OCI-LY7 (cell line): ENCODE results near the gene TMEM144. TPM values are rescaled to one million over a fixed set of nuclear protein-coding genes. Genes with fewer than 3 reads are reported as not detected.

Experiments
- BruUV-seq: library from RNA; stranded (reverse); fragments of 400-500 nt; replicated peaks from 2 replicates; lab custom pipeline; 2021; lab: Mats Ljungman, UMichigan
- CTCF ChIA-PET: fragments of 300-600 bp; sonication (Branson Sonifier 250); formaldehyde crosslinking; loops from one replicate; lab custom pipeline; 2022; ENCODE audit warnings: antibody characterized with exemption; ENCODE audit not compliant: unreplicated experiment; lab: Charles Lee
- POLR2A ChIA-PET: fragments of 300-600 bp; sonication (Branson Sonifier 250); formaldehyde crosslinking; loops from one replicate; lab custom pipeline; 2022; ENCODE audit warnings: antibody characterized with exemption; lab: Charles Lee
- DNase-seq: peaks from one replicate; pipeline ENCODE4 v3.0.0-alpha.2; 2015; ENCODE audit warnings: low spot score
- H2AFZ ChIP-seq: fragments of 200-600 bp; sonication (generic), shearing (Covaris generic); 2 replicates; pipeline ENCODE4 v1.6.1; 2014; ENCODE audit warnings: mild to moderate bottlenecking, antibody characterized with exemption, low read length, moderate library complexity
- H3K27ac ChIP-seq: fragments of 200-600 bp; sonication (generic); 2 replicates; pipeline ENCODE4 v1.5.1; 2014; ENCODE audit warnings: mixed run types, low read depth, mild to moderate bottlenecking, moderate library complexity, low read length, inconsistent platforms; ENCODE audit not compliant: poor library complexity, severe bottlenecking
- H3K36me3 ChIP-seq: fragments of 200-600 bp; sonication (generic); 2 replicates; pipeline ENCODE4 v1.6.1; 2014; ENCODE audit warnings: mild to moderate bottlenecking, antibody characterized with exemption, low read length, moderate library complexity, mixed read lengths; ENCODE audit not compliant: insufficient read depth
- H3K4me1 ChIP-seq: fragments of 200-600 bp; sonication (generic); 2 replicates; pipeline ENCODE4 v1.5.1; 2014; ENCODE audit warnings: mild to moderate bottlenecking, low read length; ENCODE audit not compliant: insufficient read depth, poor library complexity, severe bottlenecking
- H3K4me2 ChIP-seq: fragments of 200-600 bp; sonication (generic); 2 replicates; pipeline ENCODE4 v1.6.1; 2014; ENCODE audit warnings: mild to moderate bottlenecking, low read length
- H3K4me3 ChIP-seq: fragments of 200-600 bp; sonication (generic); 2 replicates; pipeline ENCODE4 v1.5.1; 2014; ENCODE audit warnings: mild to moderate bottlenecking, low read depth, low read length; ENCODE audit not compliant: poor library complexity, severe bottlenecking
- H3K79me2 ChIP-seq: fragments of 200-600 bp; sonication (generic); 2 replicates; pipeline ENCODE4 v1.6.1; 2016; ENCODE audit warnings: low read depth, mild to moderate bottlenecking, low read length, moderate library complexity, mixed read lengths; ENCODE audit not compliant: insufficient read depth
- H3K9me2 ChIP-seq: fragments of 200-600 bp; sonication (generic); 2 replicates; pipeline ENCODE4 v1.6.1; 2016; ENCODE audit warnings: mild to moderate bottlenecking, low read length, mixed read lengths; ENCODE audit not compliant: insufficient read depth
- H3K9me3 ChIP-seq: fragments of 200-600 bp; sonication (generic); 2 replicates; pipeline ENCODE4 v1.6.1; 2014; ENCODE audit warnings: mild to moderate bottlenecking, mixed run types, low read length, mixed read lengths
- H4K20me1 ChIP-seq: fragments of 200-600 bp; sonication (generic); 2 replicates; pipeline ENCODE4 v1.6.1; 2014; ENCODE audit warnings: mild to moderate bottlenecking, antibody characterized with exemption, low read length, moderate library complexity, mixed read lengths; ENCODE audit not compliant: insufficient read depth
- CTCF ChIP-seq: fragments of 200-600 bp; sonication (generic); conservative IDR thresholded peaks from 2 replicates; pipeline ENCODE4 v1.5.1; 2014; ENCODE audit warnings: mild to moderate bottlenecking, antibody characterized with exemption, low read length, moderate library complexity, mixed read lengths
- EZH2phosphoT487 ChIP-seq: fragments of 200-600 bp; sonication (generic); IDR thresholded peaks from 2 replicates; pipeline ENCODE4 v1.6.1; 2018; ENCODE audit warnings: low read depth, borderline replicate concordance, mild to moderate bottlenecking, mixed run types, antibody characterized with exemption, low read length, moderate library complexity, mixed read lengths
- intact Hi-C: fragments of 100-400 bp; cut with micrococcal nuclease; formaldehyde crosslinking; loops from one replicate; pipeline ENCODE4 v1.10.0; 2022; ENCODE audit not compliant: unreplicated experiment
- total RNA-seq, 2 experiments: library from RNA; depleted of rRNA in 1 of 2; stranded (reverse); fragments of >200 nt in 1 of 2; shearing (Covaris generic) in 1 of 2; gene quantifications; 2 replicates each; pipeline ENCODE4 v1.2.3, GENCODE V29; 2014 to 2022

Gene TMEM144
- total RNA-seq, 2 experiments from 2014 or later = 0.30 TPM; not detected in 1

DNA sequence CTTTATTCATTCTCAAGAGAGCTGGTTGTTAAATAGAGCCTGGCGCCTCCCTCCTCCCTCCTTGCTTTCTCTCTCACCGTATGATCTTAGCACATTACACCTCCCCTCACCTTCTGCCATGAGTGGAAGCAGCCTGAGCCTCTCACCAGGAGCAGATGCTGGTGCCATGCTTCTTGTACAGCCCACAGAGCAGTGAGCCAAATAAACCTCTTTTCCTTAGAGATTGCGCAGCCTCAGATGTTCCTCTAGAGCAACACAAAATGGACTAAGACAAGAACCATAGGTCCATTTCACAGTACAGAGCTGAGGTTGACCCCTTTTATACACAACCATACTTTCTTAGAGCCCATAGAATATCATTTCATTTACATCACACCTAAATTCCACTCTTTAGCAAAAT is 10.1 kb upstream of the TMEM144 start:
- H3K27ac ChIP-seq = no peak overlapping the region
- DNase-seq = no peak
- no peaks in the 10 kb centered on the region for H3K9me3 ChIP-seq
- ChIA-PET CTCF (no interaction called here), POLR2A (interaction anchor here (0.5 kb wide), 1 partner anchor 19 kb away, joined by 3 read pairs; no protein-coding TSS in a partner anchor)
- H4K20me1 ChIP-seq = no peaks in the 10 kb centered on the region
- H3K4me1 ChIP-seq = no peaks in the 10 kb centered on the region
- no peaks in the 10 kb centered on the region for H3K79me2 ChIP-seq
- H3K36me3 ChIP-seq = no peaks in the 10 kb centered on the region
- H2AFZ ChIP-seq = no peak overlapping the region
- intact Hi-C loops = no loop called here
- H3K4me3 ChIP-seq = no peak overlapping the region
- H3K4me2 ChIP-seq = no peak overlapping the region
- TF ChIP-seq EZH2phosphoT487 (no peak), CTCF (no peak)
- no TSS peak for BruUV-seq
- no peaks in the 10 kb centered on the region for H3K9me2 ChIP-seq

DNA sequence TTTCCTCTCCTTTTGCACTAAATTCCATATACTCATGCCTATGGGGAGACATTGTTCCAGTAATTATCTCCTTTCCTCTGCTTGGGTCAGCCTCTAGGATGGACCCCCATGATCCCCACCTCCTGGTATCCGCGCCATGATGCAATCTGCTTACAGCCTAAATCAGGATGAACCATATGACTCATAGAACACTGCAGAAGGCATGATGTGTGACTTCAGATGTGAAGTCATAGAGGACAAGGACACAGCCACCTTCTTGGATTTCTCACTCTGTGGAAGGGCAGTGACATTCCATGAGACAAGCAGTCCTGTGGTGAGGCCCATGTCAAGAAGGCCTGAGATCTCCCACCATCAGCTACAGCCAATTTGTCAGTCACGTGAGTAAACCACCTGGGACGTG is 9.0 kb upstream of the TMEM144 start:
- Histone ChIP-seq H3K4me1 (no peaks in the 10 kb centered on the region), H3K9me3 (no peaks in the 10 kb centered on the region), H3K79me2 (no peaks in the 10 kb centered on the region), H4K20me1 (no peaks in the 10 kb centered on the region), H3K9me2 (no peaks in the 10 kb centered on the region), H3K27ac (no peak overlapping the region), H3K4me3 (no peak overlapping the region), H3K4me2 (no peak overlapping the region), H2AFZ (no peak overlapping the region), H3K36me3 (no peaks in the 10 kb centered on the region)
- DNase-seq = no peak
- TF ChIP-seq EZH2phosphoT487 = no peak
- TF ChIP-seq CTCF = no peak
- intact Hi-C loops = no loop called here
- ChIA-PET CTCF (no interaction called here), POLR2A (interaction anchor here (0.7 kb wide), 1 partner anchor 11 kb away, joined by 3 read pairs; no protein-coding TSS in a partner anchor)
- no TSS peak for BruUV-seq

DNA sequence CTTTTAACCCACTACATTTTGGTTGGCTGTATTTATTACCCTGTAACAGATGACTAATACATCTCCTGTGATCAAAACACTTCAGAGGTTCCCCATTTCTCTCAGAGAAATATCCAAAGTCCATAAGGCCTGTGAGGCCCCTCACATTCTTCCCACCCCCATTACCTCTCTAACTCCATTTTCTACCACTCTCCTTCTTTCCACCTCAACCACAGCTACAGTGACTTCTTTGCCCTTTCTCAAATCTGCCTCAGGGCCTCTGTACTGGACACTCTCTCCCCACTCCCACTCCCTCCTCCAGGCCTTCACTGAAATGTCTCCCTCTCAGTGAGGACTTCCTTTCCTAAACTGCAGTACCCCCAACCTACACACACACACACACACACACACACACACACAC is 8.4 kb upstream of the TMEM144 start:
- POLR2A ChIA-PET = interaction anchor here (0.7 kb wide), 2 partner anchors 10 to 62 kb away, joined by 3 read pairs; no protein-coding TSS in a partner anchor
- no peaks in the 10 kb centered on the region for H3K4me1 ChIP-seq
- no peaks in the 10 kb centered on the region for H3K36me3 ChIP-seq
- CTCF ChIA-PET = no interaction called here
- no peak overlapping the region for H3K4me2 ChIP-seq
- DNase-seq = no peak
- no peaks in the 10 kb centered on the region for H3K9me3 ChIP-seq
- no peak for TF ChIP-seq CTCF
- TF ChIP-seq EZH2phosphoT487 = no peak
- no peaks in the 10 kb centered on the region for H3K79me2 ChIP-seq
- no TSS peak for BruUV-seq
- intact Hi-C loops = no loop called here
- no peak overlapping the region for H2AFZ ChIP-seq
- H4K20me1 ChIP-seq = no peaks in the 10 kb centered on the region
- no peak overlapping the region for H3K27ac ChIP-seq
- H3K4me3 ChIP-seq = no peak overlapping the region
- no peaks in the 10 kb centered on the region for H3K9me2 ChIP-seq
